HepG2 (cell line): ENCODE measurements around the gene ITGB2. TPM values are rescaled to one million over a fixed set of nuclear protein-coding genes. Genes with fewer than 3 reads are reported as not detected.

Experiments used
- BRD4 ChIP-seq: sonication (generic); formaldehyde crosslinking; IDR thresholded peaks from 2 replicates; pipeline ENCODE4 v1.4.0; 2020; ENCODE audit warnings: missing genetic modification reagents
- CENPX ChIP-seq: sonication (generic); formaldehyde crosslinking; IDR thresholded peaks from 2 replicates; pipeline ENCODE4 v1.9.0; 2021; ENCODE audit warnings: mild to moderate bottlenecking, missing genetic modification reagents, moderate library complexity
- DR1 ChIP-seq: sonication (generic); formaldehyde crosslinking; IDR thresholded peaks from 2 replicates; pipeline ENCODE4 v1.8.0; 2021; ENCODE audit warnings: mild to moderate bottlenecking, missing genetic modification reagents, inconsistent platforms
- FOXA1 ChIP-seq, 2 experiments: fragments of 450-650 bp in 1 of 2; sonication (generic) in 1 of 2; formaldehyde crosslinking in 1 of 2; IDR thresholded peaks; 2 replicates each; pipeline versions ENCODE4 v1.4.0 to v1.6.1; 2016 to 2020; ENCODE audit warnings: missing genetic modification reagents in 1 of 2
- GATA4 ChIP-seq: sonication (generic); IDR thresholded peaks from 2 replicates; pipeline ENCODE4 v1.6.1; 2016; ENCODE audit warnings: antibody characterized with exemption, low read depth, borderline replicate concordance
- KMT2A ChIP-seq: sonication (generic); formaldehyde crosslinking; IDR thresholded peaks from 2 replicates; pipeline ENCODE4 v1.4.0; 2020; ENCODE audit warnings: missing genetic modification reagents
- MYC ChIP-seq: sonication (generic); formaldehyde crosslinking; IDR thresholded peaks from 2 replicates; pipeline ENCODE4 v1.9.0; 2021; ENCODE audit warnings: missing genetic modification reagents, borderline replicate concordance
- NBN ChIP-seq: fragments of 450-650 bp; conservative IDR thresholded peaks from 2 replicates; pipeline ENCODE4 v1.6.1; 2017
- PHF20 ChIP-seq: sonication (generic); formaldehyde crosslinking; IDR thresholded peaks from 2 replicates; pipeline ENCODE4 v1.5.0; 2020; ENCODE audit warnings: mild to moderate bottlenecking, missing genetic modification reagents
- PHF8 ChIP-seq: sonication (generic); formaldehyde crosslinking; IDR thresholded peaks from 2 replicates; pipeline ENCODE4 v1.5.0; 2020; ENCODE audit warnings: missing genetic modification reagents
- TBX3 ChIP-seq: fragments of 450-650 bp; IDR thresholded peaks from 2 replicates; pipeline ENCODE4 v1.6.1; 2017; ENCODE audit warnings: antibody characterized with exemption, mild to moderate bottlenecking, inconsistent platforms, borderline replicate concordance
- TP53 ChIP-seq: sonication (generic); formaldehyde crosslinking; conservative IDR thresholded peaks from 2 replicates; pipeline ENCODE4 v1.4.0; 2020; ENCODE audit warnings: missing genetic modification reagents
- ZFP36L2 ChIP-seq: sonication (generic); formaldehyde crosslinking; IDR thresholded peaks from 2 replicates; pipeline ENCODE4 v1.4.0; 2020; ENCODE audit warnings: missing genetic modification reagents
- ZFX ChIP-seq: sonication (generic); formaldehyde crosslinking; IDR thresholded peaks from 2 replicates; pipeline ENCODE4 v1.4.0; 2020; ENCODE audit warnings: mild to moderate bottlenecking, low read depth, missing genetic modification reagents, moderate library complexity
- ZNF337 ChIP-seq: sonication (generic); formaldehyde crosslinking; IDR thresholded peaks from 2 replicates; pipeline ENCODE4 v1.5.1; 2020; ENCODE audit warnings: missing genetic modification reagents, low read depth, mild to moderate bottlenecking, borderline replicate concordance
- ZSCAN31 ChIP-seq: sonication (generic); formaldehyde crosslinking; IDR thresholded peaks from 2 replicates; pipeline ENCODE4 v1.5.0; 2020; ENCODE audit warnings: low read depth, mild to moderate bottlenecking, missing genetic modification reagents
- polyA plus RNA-seq, 8 experiments: library from polyadenylated mRNA; depleted of rRNA in 3 of 8; stranded (reverse) in 7 of 8; unstranded in 1 of 8; fragments of >200 nt; fragmentation: Illumina TruSeq in 4 of 8; extraction: Trizol in 4 of 8; gene quantifications; 2 replicates each; pipeline versions ENCODE4 v1.2.1 to v1.2.3, GENCODE V29; 2011 to 2016; ENCODE audit warnings: low read depth in 4 of 8, missing spikeins in 1 of 8, mixed read lengths in 1 of 8; ENCODE audit not compliant: insufficient read depth in 1 of 8
- total RNA-seq, 5 experiments: library from RNA; depleted of rRNA; stranded (reverse); fragments of >200 nt; fragmentation: Illumina TruSeq; extraction: Trizol; gene quantifications; 2 replicates each; pipeline ENCODE4 v1.2.3, GENCODE V29; 2016; ENCODE audit warnings: low read depth in 1 of 5
- TF ChIP-seq, protein P1 (sequence below): sonication (generic); formaldehyde crosslinking; IDR thresholded peaks from 2 replicates; pipeline ENCODE4 v1.8.0; 2022; ENCODE audit warnings: low read depth, missing genetic modification reagents
- TF ChIP-seq, protein P2 (sequence below): sonication (generic); formaldehyde crosslinking; IDR thresholded peaks from 2 replicates; pipeline ENCODE4 v1.8.0; 2022; ENCODE audit warnings: mild to moderate bottlenecking, missing genetic modification reagents
- TF ChIP-seq, protein P3 (sequence below): sonication (generic); formaldehyde crosslinking; IDR thresholded peaks from 2 replicates; pipeline ENCODE4 v1.4.0; 2020; ENCODE audit warnings: missing genetic modification reagents, mild to moderate bottlenecking, borderline replicate concordance
- TF ChIP-seq, protein P4 (sequence below): sonication (generic); formaldehyde crosslinking; IDR thresholded peaks from 2 replicates; pipeline ENCODE4 v1.5.0; 2020; ENCODE audit warnings: mild to moderate bottlenecking, missing genetic modification reagents, borderline replicate concordance

The ITGB2 gene
- total and polyA plus RNA-seq, 2 of the 13 experiments (the other 11 are each of a cell fraction or from before 2014, with no cell fraction given): 4.2 to 18.0 TPM

DNA sequence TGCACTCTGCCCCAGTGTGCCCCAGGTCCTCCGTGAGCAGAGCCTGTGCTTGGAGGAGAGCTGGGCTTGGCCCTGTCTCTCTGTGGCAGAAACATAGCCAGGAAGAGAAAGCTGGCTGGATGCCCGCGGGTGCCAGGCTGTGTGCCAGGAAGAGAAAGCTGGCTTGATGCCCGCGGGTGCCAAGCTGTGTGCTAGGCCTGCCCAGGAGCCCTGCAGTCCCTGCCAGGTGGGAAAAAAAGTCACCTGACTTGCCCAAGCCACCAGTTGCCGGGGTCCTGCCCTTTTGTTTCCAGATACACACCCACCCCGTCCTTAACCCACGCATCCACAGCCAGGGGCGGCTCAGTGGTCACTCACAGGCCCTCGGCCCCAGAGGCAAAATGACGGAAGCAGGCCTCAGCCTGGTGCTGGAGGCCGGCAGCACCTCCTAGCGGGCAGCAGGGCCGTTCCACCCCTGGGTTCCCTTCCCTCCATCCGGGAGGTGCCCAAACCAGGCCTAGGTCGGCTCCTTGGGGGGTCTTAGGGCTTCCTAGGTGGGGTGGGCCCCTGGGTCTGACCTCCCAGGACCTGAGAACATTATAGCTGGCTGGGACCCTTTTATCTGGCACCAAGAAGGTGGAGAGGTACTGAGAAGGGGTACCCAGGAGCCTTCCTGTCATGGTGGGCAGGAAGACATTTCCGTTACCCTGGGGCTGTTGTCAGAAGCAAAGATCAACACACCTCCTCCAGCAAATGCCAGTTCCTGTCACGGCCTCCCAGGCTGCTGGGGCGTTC is 9.1 kb downstream of the ITGB2 start (continued):
- TF ChIP-seq, protein P1, sequence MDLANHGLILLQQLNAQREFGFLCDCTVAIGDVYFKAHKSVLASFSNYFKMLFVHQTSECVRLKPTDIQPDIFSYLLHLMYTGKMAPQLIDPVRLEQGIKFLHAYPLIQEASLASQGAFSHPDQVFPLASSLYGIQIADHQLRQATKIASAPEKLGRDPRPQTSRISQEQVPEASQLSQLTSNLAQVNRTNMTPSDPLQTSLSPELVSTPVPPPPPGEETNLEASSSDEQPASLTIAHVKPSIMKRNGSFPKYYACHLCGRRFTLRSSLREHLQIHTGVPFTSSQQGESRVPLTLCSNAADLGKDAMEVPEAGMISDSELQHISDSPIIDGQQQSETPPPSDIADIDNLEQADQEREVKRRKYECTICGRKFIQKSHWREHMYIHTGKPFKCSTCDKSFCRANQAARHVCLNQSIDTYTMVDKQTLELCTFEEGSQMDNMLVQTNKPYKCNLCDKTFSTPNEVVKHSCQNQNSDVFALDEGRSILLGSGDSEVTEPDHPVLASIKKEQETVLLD (CRISPR knock-in tag): no peak
- TF ChIP-seq ZNF337 (no peak; the same call in 1 of the 2 replicates), GATA4 (no peak), ZSCAN31 (no peak), DR1 (CRISPR knock-in tag) (0 out of 2 replicates have a peak, but pooled peaks have one; percentile 36), ZFX (CRISPR knock-in tag) (peak; percentile 96), FOXA1 (IDR thresholded peaks at IDR 0.05) (no peak), FOXA1 (CRISPR knock-in tag; IDR thresholded peaks at IDR 0.05) (peak; percentile 23; the same call in 1 of the 2 replicates), MYC (CRISPR knock-in tag) (peak; percentile 75), PHF20 (CRISPR knock-in tag) (no peak), PHF8 (CRISPR knock-in tag) (peak; percentile 42; the same call in 1 of the 2 replicates), BRD4 (no peak; the same call in 1 of the 2 replicates), TP53 (CRISPR knock-in tag) (no peak), ZFP36L2 (CRISPR knock-in tag) (no peak), CENPX (CRISPR knock-in tag) (no peak), KMT2A (CRISPR knock-in tag) (peak; percentile 76), NBN (no peak), TBX3 (no peak)
- TF ChIP-seq, protein P2, sequence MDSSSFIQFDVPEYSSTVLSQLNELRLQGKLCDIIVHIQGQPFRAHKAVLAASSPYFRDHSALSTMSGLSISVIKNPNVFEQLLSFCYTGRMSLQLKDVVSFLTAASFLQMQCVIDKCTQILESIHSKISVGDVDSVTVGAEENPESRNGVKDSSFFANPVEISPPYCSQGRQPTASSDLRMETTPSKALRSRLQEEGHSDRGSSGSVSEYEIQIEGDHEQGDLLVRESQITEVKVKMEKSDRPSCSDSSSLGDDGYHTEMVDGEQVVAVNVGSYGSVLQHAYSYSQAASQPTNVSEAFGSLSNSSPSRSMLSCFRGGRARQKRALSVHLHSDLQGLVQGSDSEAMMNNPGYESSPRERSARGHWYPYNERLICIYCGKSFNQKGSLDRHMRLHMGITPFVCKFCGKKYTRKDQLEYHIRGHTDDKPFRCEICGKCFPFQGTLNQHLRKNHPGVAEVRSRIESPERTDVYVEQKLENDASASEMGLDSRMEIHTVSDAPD: no peak
- TF ChIP-seq, protein P3, sequence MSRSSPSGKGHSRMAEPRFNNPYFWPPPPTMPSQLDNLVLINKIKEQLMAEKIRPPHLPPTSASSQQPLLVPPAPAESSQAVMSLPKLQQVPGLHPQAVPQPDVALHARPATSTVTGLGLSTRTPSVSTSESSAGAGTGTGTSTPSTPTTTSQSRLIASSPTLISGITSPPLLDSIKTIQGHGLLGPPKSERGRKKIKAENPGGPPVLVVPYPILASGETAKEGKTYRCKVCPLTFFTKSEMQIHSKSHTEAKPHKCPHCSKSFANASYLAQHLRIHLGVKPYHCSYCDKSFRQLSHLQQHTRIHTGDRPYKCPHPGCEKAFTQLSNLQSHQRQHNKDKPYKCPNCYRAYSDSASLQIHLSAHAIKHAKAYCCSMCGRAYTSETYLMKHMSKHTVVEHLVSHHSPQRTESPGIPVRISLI: peak; percentile 16; the same call in 1 of the 2 replicates
- TF ChIP-seq, protein P4, sequence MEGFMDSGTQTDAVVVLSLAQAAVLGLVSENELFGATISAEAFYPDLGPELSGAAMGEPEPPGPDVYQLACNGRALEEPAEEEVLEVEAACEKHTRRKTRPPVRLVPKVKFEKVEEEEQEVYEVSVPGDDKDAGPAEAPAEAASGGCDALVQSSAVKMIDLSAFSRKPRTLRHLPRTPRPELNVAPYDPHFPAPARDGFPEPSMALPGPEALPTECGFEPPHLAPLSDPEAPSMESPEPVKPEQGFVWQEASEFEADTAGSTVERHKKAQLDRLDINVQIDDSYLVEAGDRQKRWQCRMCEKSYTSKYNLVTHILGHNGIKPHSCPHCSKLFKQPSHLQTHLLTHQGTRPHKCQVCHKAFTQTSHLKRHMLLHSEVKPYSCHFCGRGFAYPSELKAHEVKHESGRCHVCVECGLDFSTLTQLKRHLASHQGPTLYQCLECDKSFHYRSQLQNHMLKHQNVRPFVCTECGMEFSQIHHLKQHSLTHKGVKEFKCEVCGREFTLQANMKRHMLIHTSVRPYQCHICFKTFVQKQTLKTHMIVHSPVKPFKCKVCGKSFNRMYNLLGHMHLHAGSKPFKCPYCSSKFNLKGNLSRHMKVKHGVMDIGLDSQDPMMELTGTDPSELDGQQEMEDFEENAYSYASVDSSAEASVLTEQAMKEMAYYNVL (CRISPR knock-in tag): peak; percentile 75
